ENCODE measurements around the gene PPFIA3. TPM values are rescaled to one million over a fixed set of nuclear protein-coding genes. Genes with fewer than 3 reads are reported as not detected.

PPFIA3 gene
- total RNA-seq, 1 experiment from 2014 or later: 19.1 TPM

DNA sequence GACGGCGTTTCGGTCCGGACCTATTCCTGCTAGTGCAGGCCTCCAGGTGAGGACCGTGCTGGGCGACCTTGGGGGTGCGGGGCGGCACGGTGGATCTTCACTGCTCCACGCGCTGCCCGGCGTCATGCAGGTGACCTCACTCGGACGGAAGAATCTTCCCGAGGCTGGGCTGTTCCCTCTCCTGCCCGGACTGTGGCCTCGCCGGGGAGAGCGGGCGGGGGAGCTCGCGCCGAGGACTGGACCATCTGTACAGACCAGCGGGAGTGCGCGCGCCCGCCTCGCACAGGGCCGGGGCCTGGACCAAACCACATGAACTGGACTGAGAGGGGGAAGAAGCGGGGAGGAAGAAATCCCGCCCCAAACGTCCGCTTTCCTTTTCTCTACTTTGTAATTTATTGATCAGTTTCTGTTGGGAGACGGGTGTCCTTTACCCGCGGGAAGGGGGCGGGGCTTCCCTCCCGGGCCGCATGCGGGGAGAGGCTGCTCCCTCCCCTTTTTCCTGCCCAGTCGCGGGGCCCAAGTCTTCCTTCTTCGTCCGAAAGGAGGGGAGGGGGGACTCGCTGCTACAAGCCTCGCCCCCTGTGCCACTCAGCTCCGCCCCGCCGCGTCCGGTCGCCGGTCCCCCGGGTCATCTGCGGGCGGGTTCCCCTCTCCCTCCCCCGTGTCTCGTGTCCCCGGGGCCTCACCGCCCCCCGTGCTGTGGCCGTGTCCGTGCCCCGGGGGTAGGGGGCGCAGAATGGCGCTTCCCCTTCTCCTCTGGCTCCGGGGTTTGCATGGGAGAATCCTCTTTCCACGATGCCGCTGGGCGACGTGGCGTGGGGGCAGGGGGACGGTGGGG is 31.0 kb downstream of the PPFIA3 start:
- no peaks in the 10 kb centered on the region for H3K9me3 ChIP-seq (ENCODE audit: control insufficient read depth, low read depth, low read length)
- peaks cover 33% of the 10 kb centered on the region for H3K27me3 Mint-ChIP-seq (ENCODE audit: low read depth)
- no peak overlapping the region for H2BK12ac ChIP-seq (ENCODE audit: insufficient read length, low read depth, low read length)

More for the DNA sequence above, 31.0 kb downstream of the PPFIA3 start:
- peaks cover 17% of the 10 kb centered on the region for H3K23me2 ChIP-seq (ENCODE audit: insufficient read length, low read depth, low read length, poor library complexity, severe bottlenecking)
- H3T11ph ChIP-seq (ENCODE audit: low read length): no peak overlapping the region
- Mint-ChIP-seq H3K27ac (peak overlapping the region; percentile 93 to 98 (median 94); a peak in 6 of 7 replicates), H3K4me3 (peak overlapping the region; percentile 87 to 96), H3K36me3 (ENCODE audit: insufficient read depth in 1 of 3, low read depth in 3 of 3) (peaks cover 0 to 15% (median 0%) of the 10 kb centered on the region in 3 experiments; a peak in 4 of 7 replicates), H3K9me3 (peaks cover 0 to 6% of the 10 kb centered on the region in 2 experiments; a peak in 2 of 5 replicates), H3K4me1 (peaks cover 20 to 53% of the 10 kb centered on the region in 2 experiments)
- no peaks in the 10 kb centered on the region for H4K20me1 ChIP-seq (ENCODE audit: control insufficient read depth, insufficient read depth, insufficient read length)
- H3K14ac ChIP-seq (ENCODE audit: insufficient read depth, low read length): peak overlapping the region; percentile 53
- H4K5ac ChIP-seq (ENCODE audit: insufficient read length, low read depth, low read length): no peak overlapping the region
- no peak overlapping the region for H2AK5ac ChIP-seq (ENCODE audit: insufficient read length, low read length)
- H2BK5ac ChIP-seq (ENCODE audit: insufficient read length, low read length): no peak overlapping the region
- H3K9ac ChIP-seq (ENCODE audit: extremely low read depth, insufficient read length, low read length): peak overlapping the region; percentile 32
- no CpG with 5 or more reads among the region's 75 CpGs for WGBS (ENCODE audit: extremely low coverage, insufficient read length, low lambda C conversion rate)
- H2BK120ac ChIP-seq (ENCODE audit: low read depth, low read length, poor library complexity, severe bottlenecking): no peak overlapping the region
- H3K4me2 ChIP-seq (ENCODE audit: insufficient read depth, insufficient read length, low read length): peak overlapping the region; percentile 57
- H4K8ac ChIP-seq (replicated peaks; ENCODE audit: insufficient read length, low read depth, low read length): no peak overlapping the region
- H2BK15ac ChIP-seq (ENCODE audit: low read depth, low read length): no peak overlapping the region
- no peaks in the 10 kb centered on the region; the same call in 1 of the 2 replicates for H3K4me1 ChIP-seq (ENCODE audit: insufficient read depth, low read length)
- H3K18ac ChIP-seq (ENCODE audit: insufficient read length, low read depth, low read length): no peak overlapping the region
- DNase-seq: peak; percentile 89
- H2BK20ac ChIP-seq (ENCODE audit: low read depth, low read length, poor library complexity, severe bottlenecking): no peak overlapping the region
- H4K91ac ChIP-seq (ENCODE audit: insufficient read length, low read depth, low read length): no peak overlapping the region
- no peak overlapping the region for H3K27ac ChIP-seq (ENCODE audit: insufficient read length, low read depth, low read length)
- no peak overlapping the region for H3K23ac ChIP-seq (ENCODE audit: insufficient read length, low read depth, low read length)
- H3K79me1 ChIP-seq (ENCODE audit: insufficient read depth, low read depth, low read length, poor library complexity, severe bottlenecking): no peaks in the 10 kb centered on the region
- no peaks in the 10 kb centered on the region; the same call in 1 of the 2 replicates for H3K27me3 ChIP-seq (ENCODE audit: insufficient read depth, low read length)
- TF ChIP-seq, protein P1, sequence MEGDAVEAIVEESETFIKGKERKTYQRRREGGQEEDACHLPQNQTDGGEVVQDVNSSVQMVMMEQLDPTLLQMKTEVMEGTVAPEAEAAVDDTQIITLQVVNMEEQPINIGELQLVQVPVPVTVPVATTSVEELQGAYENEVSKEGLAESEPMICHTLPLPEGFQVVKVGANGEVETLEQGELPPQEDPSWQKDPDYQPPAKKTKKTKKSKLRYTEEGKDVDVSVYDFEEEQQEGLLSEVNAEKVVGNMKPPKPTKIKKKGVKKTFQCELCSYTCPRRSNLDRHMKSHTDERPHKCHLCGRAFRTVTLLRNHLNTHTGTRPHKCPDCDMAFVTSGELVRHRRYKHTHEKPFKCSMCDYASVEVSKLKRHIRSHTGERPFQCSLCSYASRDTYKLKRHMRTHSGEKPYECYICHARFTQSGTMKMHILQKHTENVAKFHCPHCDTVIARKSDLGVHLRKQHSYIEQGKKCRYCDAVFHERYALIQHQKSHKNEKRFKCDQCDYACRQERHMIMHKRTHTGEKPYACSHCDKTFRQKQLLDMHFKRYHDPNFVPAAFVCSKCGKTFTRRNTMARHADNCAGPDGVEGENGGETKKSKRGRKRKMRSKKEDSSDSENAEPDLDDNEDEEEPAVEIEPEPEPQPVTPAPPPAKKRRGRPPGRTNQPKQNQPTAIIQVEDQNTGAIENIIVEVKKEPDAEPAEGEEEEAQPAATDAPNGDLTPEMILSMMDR (conservative IDR thresholded peaks at IDR 0.05): no peak
- H2AFZ ChIP-seq (ENCODE audit: low read length): no peak overlapping the region
- no peaks in the 10 kb centered on the region for H3K79me2 ChIP-seq (ENCODE audit: insufficient read depth, low read length)
- no peak overlapping the region for H3K56ac ChIP-seq (ENCODE audit: insufficient read length, low read depth, low read length)
- H3K4ac ChIP-seq (ENCODE audit: low read depth, low read length): no peak overlapping the region
